ENCODE measurements around the gene SCYGR2.
"Not testable (repeated sequence)": the region's sequence is repeated elsewhere in the genome, so short reads cannot be mapped to it uniquely, and the experiment has no call there.

SCYGR2 gene

GRCh38 chr2:227598835-227599503, at the start of gene SCYGR2:
Gene SCYGR2 (plus strand): TSS chr2:227598893. CDS start chr2:227598893, 0 bp downstream.
- not testable (repeated sequence) for DNase-seq (ENCODE audit: low read depth in 2 of 2)

- no peak for DNase-seq (ENCODE audit: low read depth in 2 of 2)
Measured at GRCh38 chr2:227551836-227552235, 46.9 kb upstream of the SCYGR2 start.

GRCh38 chr2:227562581-227562980, 36.1 kb upstream of the SCYGR2 start:
- DNase-seq (ENCODE audit: low read depth in 2 of 2): no peak

GRCh38 chr2:227565080-227565479, 33.6 kb upstream of the SCYGR2 start:
- no peak for DNase-seq (ENCODE audit: low read depth in 2 of 2)

GRCh38 chr2:227566012-227566411, 32.7 kb upstream of the SCYGR2 start:
- DNase-seq (ENCODE audit: low read depth in 2 of 2): no peak

- no peak for DNase-seq (ENCODE audit: low read depth in 2 of 2)
Measured at GRCh38 chr2:227568852-227569169, 29.9 kb upstream of the SCYGR2 start.

GRCh38 chr2:227570615-227571014, 28.1 kb upstream of the SCYGR2 start:
- no peak for DNase-seq (ENCODE audit: low read depth in 2 of 2)

GRCh38 chr2:227576110-227576509, 22.6 kb upstream of the SCYGR2 start:
- DNase-seq (ENCODE audit: low read depth in 2 of 2): no peak

GRCh38 chr2:227576812-227577211, 21.9 kb upstream of the SCYGR2 start:
- DNase-seq (ENCODE audit: low read depth in 2 of 2): no peak

- DNase-seq (ENCODE audit: low read depth in 2 of 2): no peak
Measured at GRCh38 chr2:227577555-227577954, 21.1 kb upstream of the SCYGR2 start.

GRCh38 chr2:227578642-227579041, 20.1 kb upstream of the SCYGR2 start:
- DNase-seq (ENCODE audit: low read depth in 2 of 2): no peak

GRCh38 chr2:227579791-227580190, 18.9 kb upstream of the SCYGR2 start:
- no peak for DNase-seq (ENCODE audit: low read depth in 2 of 2)

- no peak for DNase-seq (ENCODE audit: low read depth in 2 of 2)
Measured at GRCh38 chr2:227582369-227582768, 16.3 kb upstream of the SCYGR2 start.

GRCh38 chr2:227592694-227593387, 5.9 kb upstream of the SCYGR2 start:
- DNase-seq (ENCODE audit: low read depth in 2 of 2): no peak

- DNase-seq (ENCODE audit: low read depth in 2 of 2): no peak
Measured at GRCh38 chr2:227595797-227596196, 2.9 kb upstream of the SCYGR2 start.

GRCh38 chr2:227597036-227597435, 1.7 kb upstream of the SCYGR2 start:
- DNase-seq (ENCODE audit: low read depth in 2 of 2): no peak

GRCh38 chr2:227597998-227598397, 695 bp upstream of the SCYGR2 start:
- DNase-seq (ENCODE audit: low read depth in 2 of 2): no peak

GRCh38 chr2:227602358-227602757, 3.7 kb downstream of the SCYGR2 start:
- no peak for DNase-seq (ENCODE audit: low read depth in 2 of 2)

- DNase-seq (ENCODE audit: low read depth in 2 of 2): no peak
Measured at GRCh38 chr2:227606476-227606875, 7.8 kb downstream of the SCYGR2 start.

GRCh38 chr2:227607941-227608340, 9.2 kb downstream of the SCYGR2 start:
- no peak for DNase-seq (ENCODE audit: low read depth in 2 of 2)

- no peak for DNase-seq (ENCODE audit: low read depth in 2 of 2)
Measured at GRCh38 chr2:227608561-227609338, 10.1 kb downstream of the SCYGR2 start.

- DNase-seq (ENCODE audit: low read depth in 2 of 2): no peak
Measured at GRCh38 chr2:227610123-227610522, 11.4 kb downstream of the SCYGR2 start.
